HG02870 (cell line): ENCODE measurements around the gene NTSR1.
A peak's percentile ranks its signal among the peaks of the same experiment; 100 is the strongest.

ENCODE experiments used
- ATAC-seq: cut with Tn5 transposase; IDR thresholded peaks from one replicate; pipeline ENCODE4 v1.9.1; 2021; ENCODE audit warnings: mild to moderate bottlenecking, moderate library complexity; ENCODE audit not compliant: unreplicated experiment

Gene NTSR1

GRCh38 chr20:62737271-62737811 is 28.7 kb downstream of the NTSR1 start:
- ATAC-seq, result no peak

- ATAC-seq, result no peak
These were observed 29.6 kb downstream of the NTSR1 start for GRCh38 chr20:62738025-62738881.

- no peak for ATAC-seq
These were observed 30.4 kb downstream of the NTSR1 start for GRCh38 chr20:62739067-62739466.

- peak; percentile 27 for ATAC-seq
These were observed 31.1 kb downstream of the NTSR1 start for GRCh38 chr20:62739581-62740285.

- ATAC-seq, result peak; percentile 78
These were observed 31.9 kb downstream of the NTSR1 start for GRCh38 chr20:62740286-62741141.

GRCh38 chr20:62741191-62741691 is 32.6 kb downstream of the NTSR1 start:
- no peak for ATAC-seq

GRCh38 chr20:62741701-62742491 is 33.3 kb downstream of the NTSR1 start:
- ATAC-seq, result no peak

GRCh38 chr20:62742550-62742949 is 33.9 kb downstream of the NTSR1 start:
- no peak for ATAC-seq

GRCh38 chr20:62742979-62743776 is 34.5 kb downstream of the NTSR1 start:
- ATAC-seq, result no peak

GRCh38 chr20:62743777-62744317 is 35.2 kb downstream of the NTSR1 start:
- no peak for ATAC-seq

GRCh38 chr20:62744741-62745191 is 36.1 kb downstream of the NTSR1 start:
- no peak for ATAC-seq

GRCh38 chr20:62745279-62745951 is 36.8 kb downstream of the NTSR1 start:
- no peak for ATAC-seq

GRCh38 chr20:62745952-62746288 is 37.3 kb downstream of the NTSR1 start:
- ATAC-seq, result no peak

GRCh38 chr20:62748311-62748710 is 39.7 kb downstream of the NTSR1 start:
- ATAC-seq, result no peak

- ATAC-seq, result no peak
These were observed 41.3 kb downstream of the NTSR1 start for GRCh38 chr20:62749851-62750445.

- ATAC-seq, result no peak
These were observed 43.0 kb downstream of the NTSR1 start for GRCh38 chr20:62751551-62752150.

GRCh38 chr20:62752181-62752670 is 43.6 kb downstream of the NTSR1 start:
- ATAC-seq, result no peak
